PFSK-1 (cell line): ENCODE results near the gene CEP89.

ENCODE experiments used
- POLR2AphosphoS5 ChIP-seq: IDR thresholded peaks from 2 replicates; pipeline ENCODE4 v1.6.1; 2012; ENCODE audit warnings: low read depth, mild to moderate bottlenecking, control low read depth, low read length, moderate library complexity
- TAF1 ChIP-seq: IDR thresholded peaks from 2 replicates; pipeline ENCODE4 v1.6.1; 2012; ENCODE audit warnings: low read length, control low read depth, borderline replicate concordance; ENCODE audit not compliant: insufficient read depth
- TF ChIP-seq, protein P1 (sequence below), 2 experiments: IDR thresholded peaks; 2 replicates each; pipeline versions ENCODE4 v1.6.1 to v1.8.0; 2011 to 2012; ENCODE audit warnings: low read depth in 2 of 2, low read length in 2 of 2, control low read depth in 1 of 2, inconsistent platforms in 1 of 2, mild to moderate bottlenecking in 1 of 2, moderate library complexity in 1 of 2; ENCODE audit not compliant: insufficient read depth in 1 of 2

DNA sequence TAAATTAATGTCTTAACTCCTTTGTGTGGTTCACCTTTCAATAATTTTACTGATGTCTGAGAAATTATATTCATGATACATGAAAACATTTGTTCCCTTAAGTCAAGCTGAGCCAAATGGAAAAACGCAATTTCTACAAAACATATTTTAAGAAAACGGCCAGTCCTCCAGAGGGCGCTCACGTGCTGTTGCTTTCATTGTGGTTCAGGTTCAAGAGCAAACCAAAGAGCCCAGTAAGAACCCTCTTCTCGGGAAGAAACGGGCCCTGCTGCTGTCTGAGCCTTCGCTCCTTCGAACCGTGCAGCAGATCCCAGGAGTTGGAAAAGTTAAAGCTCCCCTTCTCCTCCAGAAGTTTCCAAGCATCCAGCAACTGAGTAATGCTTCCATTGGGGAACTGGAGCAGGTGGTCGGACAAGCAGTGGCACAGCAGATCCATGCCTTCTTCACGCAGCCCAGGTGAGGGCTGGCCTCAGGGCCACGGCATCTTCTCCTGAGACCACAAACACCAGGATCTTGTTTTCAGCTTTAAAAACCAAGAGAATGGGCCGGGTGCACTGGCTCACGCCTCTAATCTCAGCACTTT lies 4.6 kb upstream of the CEP89 start:
- TF ChIP-seq POLR2AphosphoS5 (no peak), TAF1 (no peak)
- TF ChIP-seq, protein P1, sequence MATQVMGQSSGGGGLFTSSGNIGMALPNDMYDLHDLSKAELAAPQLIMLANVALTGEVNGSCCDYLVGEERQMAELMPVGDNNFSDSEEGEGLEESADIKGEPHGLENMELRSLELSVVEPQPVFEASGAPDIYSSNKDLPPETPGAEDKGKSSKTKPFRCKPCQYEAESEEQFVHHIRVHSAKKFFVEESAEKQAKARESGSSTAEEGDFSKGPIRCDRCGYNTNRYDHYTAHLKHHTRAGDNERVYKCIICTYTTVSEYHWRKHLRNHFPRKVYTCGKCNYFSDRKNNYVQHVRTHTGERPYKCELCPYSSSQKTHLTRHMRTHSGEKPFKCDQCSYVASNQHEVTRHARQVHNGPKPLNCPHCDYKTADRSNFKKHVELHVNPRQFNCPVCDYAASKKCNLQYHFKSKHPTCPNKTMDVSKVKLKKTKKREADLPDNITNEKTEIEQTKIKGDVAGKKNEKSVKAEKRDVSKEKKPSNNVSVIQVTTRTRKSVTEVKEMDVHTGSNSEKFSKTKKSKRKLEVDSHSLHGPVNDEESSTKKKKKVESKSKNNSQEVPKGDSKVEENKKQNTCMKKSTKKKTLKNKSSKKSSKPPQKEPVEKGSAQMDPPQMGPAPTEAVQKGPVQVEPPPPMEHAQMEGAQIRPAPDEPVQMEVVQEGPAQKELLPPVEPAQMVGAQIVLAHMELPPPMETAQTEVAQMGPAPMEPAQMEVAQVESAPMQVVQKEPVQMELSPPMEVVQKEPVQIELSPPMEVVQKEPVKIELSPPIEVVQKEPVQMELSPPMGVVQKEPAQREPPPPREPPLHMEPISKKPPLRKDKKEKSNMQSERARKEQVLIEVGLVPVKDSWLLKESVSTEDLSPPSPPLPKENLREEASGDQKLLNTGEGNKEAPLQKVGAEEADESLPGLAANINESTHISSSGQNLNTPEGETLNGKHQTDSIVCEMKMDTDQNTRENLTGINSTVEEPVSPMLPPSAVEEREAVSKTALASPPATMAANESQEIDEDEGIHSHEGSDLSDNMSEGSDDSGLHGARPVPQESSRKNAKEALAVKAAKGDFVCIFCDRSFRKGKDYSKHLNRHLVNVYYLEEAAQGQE (IDR thresholded peaks at IDR 0.05; ENCODE audit: insufficient read depth in 1 of 2, low read depth in 2 of 2, low read length in 2 of 2), result no peak
